ENCODE measurements around the gene BBX. TPM values are rescaled to one million over a fixed set of nuclear protein-coding genes. Genes with fewer than 3 reads are reported as not detected.
"Not testable (repeated sequence)": the region's sequence is repeated elsewhere in the genome, so short reads cannot be mapped to it uniquely, and the experiment has no call there.

The BBX gene
- total RNA-seq, 3 donors from 2014 or later, result 37.1 to 42.8 (median 39.0) TPM

DNA sequence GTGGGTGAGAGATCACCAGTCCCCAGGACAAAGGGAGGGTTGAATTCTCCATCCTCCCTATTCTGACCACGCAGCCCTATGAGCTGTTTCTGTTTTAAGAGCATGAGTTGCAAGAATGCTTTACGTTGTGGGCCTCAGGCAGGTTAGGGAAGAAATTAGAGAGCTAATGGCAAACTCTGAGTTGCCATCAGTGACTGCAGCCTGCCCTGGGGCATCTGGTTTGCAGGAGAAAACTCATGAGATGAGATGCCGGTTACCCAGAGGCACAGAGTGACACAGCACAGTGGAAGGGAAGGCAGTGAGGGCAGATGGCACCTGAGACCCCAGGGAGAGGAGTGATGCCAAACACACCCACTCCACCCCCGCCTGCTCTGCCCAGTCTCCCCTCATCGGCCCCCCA is 302.8 kb downstream of the BBX start:
- H3K27me3 Mint-ChIP-seq (ENCODE audit: low read depth), result peaks cover 8% of the 10 kb centered on the region
- ATAC-seq (no peak), DNase-seq (no peak)
- no peak overlapping the region for H3K4me3 Mint-ChIP-seq
- H3K9me3 Mint-ChIP-seq, result no peaks in the 10 kb centered on the region
- H3K36me3 Mint-ChIP-seq (ENCODE audit: insufficient read depth), result no peaks in the 10 kb centered on the region
- no peaks in the 10 kb centered on the region for H3K4me1 Mint-ChIP-seq (ENCODE audit: low read depth)

DNA sequence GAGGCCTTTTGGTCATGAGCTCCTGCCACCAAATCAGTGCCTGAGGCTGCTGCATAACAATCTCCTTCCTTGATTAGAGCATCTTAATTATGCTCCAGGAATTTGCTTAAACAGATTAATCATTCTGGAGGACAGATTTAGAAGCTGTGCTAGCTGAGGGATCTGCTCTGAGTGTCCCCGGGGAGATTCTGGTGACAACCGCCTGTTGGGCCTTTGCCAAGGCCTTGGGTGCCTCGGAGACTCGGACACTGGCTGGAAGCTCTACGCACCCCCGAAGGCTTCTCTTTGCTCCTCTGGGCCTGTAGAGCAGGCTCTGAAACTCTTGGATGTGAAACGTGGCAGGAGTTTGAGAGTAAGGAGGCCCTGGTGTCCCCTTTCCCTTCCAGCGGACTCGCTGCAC is 304.0 kb downstream of the BBX start:
- Mint-ChIP-seq H3K4me1 (ENCODE audit: low read depth) (no peaks in the 10 kb centered on the region), H3K9me3 (no peaks in the 10 kb centered on the region), H3K27me3 (ENCODE audit: low read depth) (peaks cover 7% of the 10 kb centered on the region), H3K36me3 (ENCODE audit: insufficient read depth) (no peaks in the 10 kb centered on the region), H3K4me3 (no peak overlapping the region)
- no peak for ATAC-seq
- no peak for DNase-seq

DNA sequence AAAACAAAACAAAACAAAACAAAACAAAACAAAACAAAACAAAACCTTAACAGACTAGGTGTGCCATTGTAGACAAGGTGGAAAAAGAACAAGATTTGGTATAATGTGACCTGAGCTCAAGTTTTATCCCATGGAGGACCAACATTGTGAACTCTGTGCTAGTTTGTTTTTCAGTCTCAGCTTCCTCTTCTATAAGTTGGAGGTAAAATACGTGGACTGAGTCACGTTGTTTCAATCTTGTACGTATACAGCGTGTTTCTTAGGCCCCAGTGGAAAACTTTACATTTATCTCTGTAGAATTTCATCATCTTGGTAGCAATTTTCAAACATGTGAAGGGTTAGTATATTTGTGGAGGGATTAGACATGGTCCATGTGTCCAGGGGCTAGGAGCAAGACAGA is 306.4 kb downstream of the BBX start:
- Mint-ChIP-seq H3K27me3 (ENCODE audit: low read depth) (no peaks in the 10 kb centered on the region), H3K9me3 (no peaks in the 10 kb centered on the region), H3K4me1 (ENCODE audit: low read depth) (no peaks in the 10 kb centered on the region), H3K4me3 (no peak overlapping the region), H3K36me3 (ENCODE audit: insufficient read depth) (no peaks in the 10 kb centered on the region)
- no peak for ATAC-seq
- DNase-seq, result no peak

DNA sequence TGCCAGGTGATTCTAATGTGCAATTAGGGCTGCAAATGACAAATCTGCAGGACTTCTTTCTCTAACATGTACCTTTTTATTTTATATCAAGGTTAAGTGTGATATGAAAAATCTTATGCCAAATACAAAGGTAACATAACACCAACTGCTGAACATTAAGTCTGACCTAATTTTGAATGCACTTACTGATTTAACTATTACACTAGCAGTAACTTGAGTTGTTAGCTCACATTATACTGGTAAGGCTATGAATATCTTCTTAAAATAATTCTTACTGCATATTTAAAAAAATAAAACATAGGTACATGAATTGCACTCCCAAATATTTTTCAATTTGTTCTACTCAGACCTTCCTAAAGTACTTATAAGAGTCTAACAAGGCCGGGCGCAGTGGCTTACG is 308.8 kb downstream of the BBX start:
- Mint-ChIP-seq H3K4me1 (ENCODE audit: low read depth) (no peaks in the 10 kb centered on the region), H3K9me3 (no peaks in the 10 kb centered on the region), H3K36me3 (ENCODE audit: insufficient read depth) (no peaks in the 10 kb centered on the region), H3K4me3 (no peak overlapping the region), H3K27me3 (ENCODE audit: low read depth) (no peaks in the 10 kb centered on the region)
- ATAC-seq, result no peak
- no peak for DNase-seq

DNA sequence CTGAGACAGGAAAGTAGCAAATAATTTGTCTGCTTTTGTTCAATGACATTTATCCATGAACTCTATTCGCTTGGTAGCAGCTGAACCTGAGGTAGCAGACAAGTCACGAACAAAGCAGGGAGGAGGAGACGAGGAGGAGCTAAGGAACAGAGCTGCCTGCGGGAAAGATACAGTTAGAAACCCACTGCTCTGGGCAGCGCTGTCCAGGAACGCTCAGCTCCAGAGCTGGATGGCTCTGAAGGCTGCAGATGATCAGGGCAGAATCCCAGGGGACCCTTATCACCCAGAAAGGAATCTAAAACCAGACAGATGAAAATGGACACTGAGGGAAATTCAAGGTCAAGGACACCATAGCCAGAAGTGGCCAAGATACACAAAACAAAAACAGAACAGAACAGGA is 310.3 kb downstream of the BBX start:
- no peaks in the 10 kb centered on the region for H3K9me3 Mint-ChIP-seq
- no peak for ATAC-seq

DNA sequence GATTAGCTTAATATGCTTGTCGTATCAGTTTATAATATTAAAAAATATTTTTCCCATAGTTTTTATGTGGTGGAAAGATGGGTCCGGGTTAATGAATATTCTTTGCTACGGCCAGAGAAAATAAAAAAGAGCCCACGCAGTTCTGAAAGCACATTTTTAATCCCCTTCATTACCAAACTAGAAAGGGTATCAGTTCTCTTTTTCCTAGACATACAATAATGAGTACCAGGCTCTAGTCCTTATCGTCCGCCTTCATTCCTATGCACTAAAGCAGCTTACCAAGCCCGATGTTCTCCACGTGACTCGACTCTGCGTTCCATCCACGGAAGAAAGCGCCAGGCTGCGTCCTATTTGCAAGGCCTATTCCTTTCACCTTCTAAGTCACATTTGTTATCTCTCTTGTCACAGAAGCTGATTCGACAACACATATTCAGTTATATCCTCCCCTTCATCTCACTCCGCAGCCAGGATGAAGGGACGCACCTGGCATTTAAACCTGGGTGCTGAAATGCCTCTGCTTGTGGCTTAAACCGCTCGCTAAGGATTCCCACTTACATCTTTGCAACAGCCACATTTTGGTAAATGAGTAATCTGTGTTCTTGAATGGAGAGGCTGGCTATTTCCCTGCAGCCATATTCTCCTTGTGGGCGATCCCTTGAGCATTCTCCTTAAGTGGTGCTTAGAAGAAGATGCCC is 311.1 kb downstream of the BBX start:
- no peaks in the 10 kb centered on the region for H3K36me3 Mint-ChIP-seq (ENCODE audit: insufficient read depth)
- ATAC-seq (no peak), DNase-seq (no peak)
- no peaks in the 10 kb centered on the region for H3K9me3 Mint-ChIP-seq
- H3K4me3 Mint-ChIP-seq, result no peak overlapping the region
- no peaks in the 10 kb centered on the region for H3K4me1 Mint-ChIP-seq (ENCODE audit: low read depth)
- H3K27me3 Mint-ChIP-seq (ENCODE audit: low read depth), result no peaks in the 10 kb centered on the region

More for the DNA sequence above, 310.3 kb downstream of the BBX start:
- Mint-ChIP-seq H3K36me3 (ENCODE audit: insufficient read depth) (no peaks in the 10 kb centered on the region), H3K27me3 (ENCODE audit: low read depth) (no peaks in the 10 kb centered on the region), H3K4me1 (ENCODE audit: low read depth) (no peaks in the 10 kb centered on the region), H3K4me3 (no peak overlapping the region)
- DNase-seq, result no peak

DNA sequence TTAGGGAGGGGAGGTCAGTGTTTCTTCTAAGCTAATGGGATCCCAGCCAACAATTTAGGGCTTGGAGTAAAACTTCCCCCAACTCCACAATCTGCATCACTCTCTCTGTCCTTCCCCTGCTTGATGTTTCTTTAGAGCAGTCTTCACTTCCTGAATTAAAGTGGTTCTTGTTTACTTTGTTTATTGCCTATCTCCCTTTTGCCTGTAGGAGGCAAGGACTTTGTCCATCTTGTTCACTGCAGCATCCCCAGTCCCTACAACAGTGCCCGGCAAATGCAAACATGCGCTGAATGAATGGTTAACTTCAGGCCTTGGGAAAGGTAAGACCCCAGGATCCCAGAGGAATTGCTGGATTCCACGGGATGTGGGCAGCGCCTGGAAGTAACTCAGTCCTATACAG is 312.2 kb downstream of the BBX start:
- not testable (repeated sequence) for ATAC-seq; H3K36me3 Mint-ChIP-seq (ENCODE audit: insufficient read depth); H3K27me3 Mint-ChIP-seq (ENCODE audit: low read depth); H3K4me3 Mint-ChIP-seq; H3K4me1 Mint-ChIP-seq (ENCODE audit: low read depth); DNase-seq; H3K9me3 Mint-ChIP-seq

DNA sequence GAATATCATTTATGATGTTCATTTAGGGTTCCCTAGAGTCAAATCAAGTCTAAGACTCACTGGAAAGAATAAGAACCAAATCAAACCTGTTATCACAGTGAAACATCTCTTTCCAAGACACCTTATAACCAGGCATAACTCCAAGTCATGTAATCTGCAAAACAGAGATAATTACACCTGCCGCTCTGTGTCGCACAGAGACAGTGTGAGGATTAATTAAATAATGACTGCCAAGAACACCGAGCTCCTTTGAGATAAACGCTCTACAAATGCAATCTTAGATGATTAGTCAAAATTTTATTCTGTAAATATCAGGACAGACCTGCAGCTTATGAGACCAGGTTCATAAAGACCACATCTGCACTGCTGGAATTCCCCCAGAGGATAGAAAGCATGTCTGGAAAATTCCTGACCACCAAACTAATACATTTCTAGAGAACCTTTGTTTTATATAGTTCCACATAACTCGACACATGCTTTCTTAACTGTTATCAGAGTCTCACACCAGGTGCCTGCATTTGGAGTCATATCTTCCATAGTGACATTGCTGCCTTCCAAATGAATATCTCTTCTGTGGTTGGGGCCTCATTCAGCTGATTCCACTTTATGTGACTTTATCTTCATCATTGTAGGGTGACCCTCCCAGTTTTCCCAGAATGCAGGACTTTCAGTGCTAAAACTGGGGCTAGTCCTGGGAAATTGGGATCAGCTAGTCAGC is 315.3 kb downstream of the BBX start:
- no peaks in the 10 kb centered on the region for H3K4me1 Mint-ChIP-seq (ENCODE audit: low read depth)
- peak; percentile 28 to 48 for ATAC-seq
- no peaks in the 10 kb centered on the region for H3K36me3 Mint-ChIP-seq (ENCODE audit: insufficient read depth)

DNA sequence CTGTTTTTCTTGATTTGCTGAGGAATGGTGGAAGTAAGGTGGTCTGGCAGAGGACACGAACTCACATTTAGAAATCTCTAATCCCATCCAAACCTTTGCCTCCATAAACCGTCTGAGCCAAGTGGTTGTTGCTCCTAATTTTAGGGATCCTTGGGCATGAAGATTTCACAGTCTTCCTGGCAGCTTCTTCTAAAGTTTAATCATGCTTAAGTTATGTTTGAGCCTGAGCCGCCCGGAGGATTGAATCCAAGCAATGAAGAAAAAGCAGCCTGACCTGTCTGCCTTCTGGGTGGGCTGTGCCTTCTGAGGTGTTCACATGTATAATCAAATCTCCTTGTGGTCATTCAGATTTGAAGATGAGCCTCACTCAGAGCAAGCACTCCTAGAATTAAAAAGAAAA is 319.1 kb downstream of the BBX start:
- no peaks in the 10 kb centered on the region for H3K4me1 Mint-ChIP-seq (ENCODE audit: low read depth)
- ATAC-seq, result no peak
- no peaks in the 10 kb centered on the region for H3K27me3 Mint-ChIP-seq (ENCODE audit: low read depth)
- H3K4me3 Mint-ChIP-seq, result no peak overlapping the region
- no peaks in the 10 kb centered on the region for H3K9me3 Mint-ChIP-seq
- H3K36me3 Mint-ChIP-seq (ENCODE audit: insufficient read depth), result no peaks in the 10 kb centered on the region
- DNase-seq, result no peak

More for the DNA sequence above, 315.3 kb downstream of the BBX start:
- DNase-seq, result no peak
- no peaks in the 10 kb centered on the region for H3K27me3 Mint-ChIP-seq (ENCODE audit: low read depth)
- no peak overlapping the region for H3K4me3 Mint-ChIP-seq
- no peaks in the 10 kb centered on the region for H3K9me3 Mint-ChIP-seq

DNA sequence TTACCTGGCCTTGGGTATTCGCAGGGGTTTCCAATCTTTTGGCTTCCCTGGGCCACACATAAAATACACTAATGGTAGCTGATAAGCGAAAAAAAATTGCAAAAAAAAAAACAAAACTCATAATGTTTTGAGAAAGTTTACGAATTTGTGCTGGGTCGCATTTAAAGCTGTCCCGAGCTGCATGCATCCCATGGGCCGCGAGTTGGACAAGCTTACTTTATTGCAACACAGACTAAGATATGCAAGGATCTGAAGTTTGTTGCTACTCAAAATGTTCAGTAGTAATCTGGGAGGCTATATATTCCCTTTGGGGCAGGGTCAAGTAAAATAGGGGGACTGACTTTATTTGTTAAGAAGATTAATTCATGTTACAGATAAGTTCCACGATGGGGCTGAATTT is 320.2 kb downstream of the BBX start:
- H3K36me3 Mint-ChIP-seq (ENCODE audit: insufficient read depth), result no peaks in the 10 kb centered on the region
- H3K4me1 Mint-ChIP-seq (ENCODE audit: low read depth), result no peaks in the 10 kb centered on the region
- ATAC-seq, result no peak
- no peak overlapping the region for H3K4me3 Mint-ChIP-seq
- no peaks in the 10 kb centered on the region for H3K27me3 Mint-ChIP-seq (ENCODE audit: low read depth)
- no peaks in the 10 kb centered on the region for H3K9me3 Mint-ChIP-seq
- no peak for DNase-seq

DNA sequence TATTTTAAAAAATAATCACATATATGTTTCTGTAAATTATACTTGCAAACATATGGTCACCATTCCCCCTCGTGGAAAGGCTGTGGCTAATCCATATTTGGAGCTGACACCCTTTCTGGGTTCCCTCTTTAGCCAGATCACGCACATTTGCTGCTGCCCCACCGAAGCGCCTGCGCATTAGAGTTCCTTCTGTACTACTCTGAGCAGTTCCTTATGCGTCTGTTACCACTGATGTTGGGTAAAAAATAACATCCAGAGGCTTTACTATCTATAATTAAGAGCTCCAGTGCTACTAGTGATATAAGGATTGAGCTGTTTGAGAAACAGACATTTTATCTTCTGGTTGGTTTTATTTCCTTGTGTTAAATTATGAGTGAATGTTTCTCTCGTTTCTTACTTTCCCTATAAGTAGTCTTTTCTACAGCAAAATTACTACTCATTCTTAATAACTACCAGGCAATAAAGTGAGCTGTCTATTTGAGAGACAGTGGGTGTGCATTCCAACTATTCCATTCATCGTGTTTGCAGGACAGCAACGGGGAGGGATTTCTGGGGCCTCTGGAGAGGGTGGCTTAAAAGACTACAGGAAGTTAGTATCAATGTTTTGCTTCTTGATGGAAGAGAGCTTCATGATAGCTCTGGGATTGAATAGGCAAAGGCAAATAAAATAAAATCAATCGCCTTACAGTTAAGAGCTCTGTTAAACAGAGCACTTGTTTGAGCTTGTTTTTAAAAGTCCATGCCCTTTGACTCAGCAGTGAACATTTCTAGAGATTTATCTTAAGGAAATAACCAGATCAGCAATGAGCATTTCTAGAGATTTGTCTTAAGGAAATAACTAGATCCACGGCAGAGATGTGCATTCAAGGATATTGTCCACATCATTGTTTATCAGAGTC is 322.9 kb downstream of the BBX start:
- Mint-ChIP-seq H3K36me3 (ENCODE audit: insufficient read depth) (no peaks in the 10 kb centered on the region), H3K4me1 (ENCODE audit: low read depth) (no peaks in the 10 kb centered on the region), H3K9me3 (peaks cover under 1% of the 10 kb centered on the region), H3K4me3 (no peak overlapping the region), H3K27me3 (ENCODE audit: low read depth) (peaks cover 5% of the 10 kb centered on the region)
- ATAC-seq (no peak), DNase-seq (no peak)

DNA sequence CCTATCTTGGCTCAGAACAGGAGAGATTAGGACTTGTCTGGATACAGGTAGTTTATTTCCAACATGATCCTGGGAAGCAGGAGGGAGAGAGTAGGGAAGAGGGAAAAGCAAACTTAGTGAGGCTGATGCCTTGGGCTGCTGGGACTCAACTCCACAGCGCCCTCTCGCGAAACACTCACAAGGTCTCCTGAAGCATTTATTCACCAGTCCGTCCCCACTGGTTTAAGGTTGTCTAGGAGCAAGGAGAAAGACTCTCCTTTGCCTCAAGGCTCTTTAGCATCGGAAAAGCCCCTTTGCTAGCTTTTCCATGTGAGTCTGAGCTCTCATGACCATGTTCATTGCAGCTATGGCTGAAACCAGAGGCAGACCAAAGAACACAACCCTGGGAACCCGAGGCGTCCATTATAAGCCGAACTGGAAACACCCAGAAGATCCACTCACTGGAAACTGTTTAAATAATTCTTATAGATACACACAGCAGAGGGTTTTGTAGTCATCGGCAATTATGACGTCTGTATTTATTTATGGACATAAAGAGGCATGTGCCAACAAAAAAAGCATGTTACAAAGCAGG is 323.6 kb downstream of the BBX start:
- ATAC-seq (peak in 1 of 2 donors; percentile 46), DNase-seq (no peak)
- H3K4me1 Mint-ChIP-seq (ENCODE audit: low read depth), result no peaks in the 10 kb centered on the region
- H3K9me3 Mint-ChIP-seq, result peaks cover 3% of the 10 kb centered on the region
- peaks cover 5% of the 10 kb centered on the region for H3K27me3 Mint-ChIP-seq (ENCODE audit: low read depth)
- peaks cover 3% of the 10 kb centered on the region for H3K36me3 Mint-ChIP-seq (ENCODE audit: insufficient read depth)
- H3K4me3 Mint-ChIP-seq, result no peak overlapping the region

DNA sequence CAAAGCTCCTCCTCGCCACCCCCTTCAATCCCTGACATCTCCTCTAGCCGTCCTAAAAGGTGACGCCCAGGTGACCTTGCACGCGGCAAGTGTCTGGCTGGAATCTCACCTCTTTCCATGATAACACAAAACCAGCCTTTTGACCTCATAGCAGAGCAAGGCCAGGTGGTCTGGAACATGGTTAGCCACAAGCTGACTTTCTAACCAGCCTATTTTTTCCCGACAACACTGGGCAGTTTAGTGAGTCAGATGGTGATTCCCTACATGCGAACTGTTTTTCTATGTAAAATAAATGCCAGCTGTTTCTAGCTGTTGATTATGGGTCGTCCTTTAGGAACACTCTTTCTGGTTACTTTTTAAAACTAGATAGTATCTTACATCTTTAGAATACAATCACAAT is 325.0 kb downstream of the BBX start:
- no peak for ATAC-seq
- peaks cover 3% of the 10 kb centered on the region for H3K36me3 Mint-ChIP-seq (ENCODE audit: insufficient read depth)
- no peak for DNase-seq
- H3K27me3 Mint-ChIP-seq (ENCODE audit: low read depth), result peaks cover 5% of the 10 kb centered on the region
- H3K4me3 Mint-ChIP-seq, result no peak overlapping the region
- peaks cover 6% of the 10 kb centered on the region for H3K9me3 Mint-ChIP-seq
- no peaks in the 10 kb centered on the region for H3K4me1 Mint-ChIP-seq (ENCODE audit: low read depth)

DNA sequence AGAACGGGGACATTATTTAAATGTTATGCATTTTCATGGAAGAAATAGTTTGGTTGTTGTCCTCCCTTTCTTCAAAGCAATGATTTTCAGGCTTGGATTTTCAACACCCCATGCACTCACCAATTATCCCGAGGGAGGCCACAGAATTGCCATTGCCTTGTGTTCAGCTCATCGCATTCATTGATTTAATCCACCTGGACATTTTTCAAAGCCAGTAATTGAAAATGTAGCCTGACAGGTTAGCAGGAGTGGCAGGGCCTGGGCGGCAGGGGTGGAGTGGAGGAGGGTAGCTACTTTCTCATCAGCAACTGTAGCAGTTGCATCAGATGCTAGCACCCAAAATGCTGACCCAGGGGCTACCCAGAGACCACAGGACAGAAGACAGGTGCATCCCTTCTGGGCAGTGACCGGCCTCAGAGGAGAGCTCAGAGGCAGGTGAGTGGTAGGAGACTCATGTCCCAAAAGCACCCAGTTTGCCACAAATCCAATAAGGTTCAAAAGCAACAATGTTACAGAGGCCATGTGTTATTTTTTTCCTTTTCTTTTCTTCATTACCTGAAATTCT is 325.7 kb downstream of the BBX start:
- H3K4me1 Mint-ChIP-seq (ENCODE audit: low read depth), result no peaks in the 10 kb centered on the region
- H3K27me3 Mint-ChIP-seq (ENCODE audit: low read depth), result peaks cover 5% of the 10 kb centered on the region
- H3K36me3 Mint-ChIP-seq (ENCODE audit: insufficient read depth), result peaks cover 3% of the 10 kb centered on the region
- no peak overlapping the region for H3K4me3 Mint-ChIP-seq
- no peak for DNase-seq
- no peak for ATAC-seq
- peaks cover 7% of the 10 kb centered on the region for H3K9me3 Mint-ChIP-seq
